Endometrial microvascular endothelial cells (primary cell): ENCODE data around the gene REC8. TPM values are rescaled to one million over a fixed set of nuclear protein-coding genes. Genes with fewer than 3 reads are reported as not detected.

ENCODE experiments used
- in situ Hi-C: cut with HindIII; loops from 2 replicates; pipeline ENCODE4 v1.10.0; 2017; ENCODE audit warnings: low sequenced_read_pairs, low pct_unique_long_range_greater_than_20kb; ENCODE audit errors: inconsistent ontology term
- total RNA-seq: library from RNA; depleted of rRNA; stranded (reverse); fragments of >200 nt; gene quantifications from one replicate; pipeline ENCODE4 v1.2.3, GENCODE V29; 2015; ENCODE audit errors: inconsistent ontology term

Gene REC8
- total RNA-seq, 1 donor from 2014 or later = 2.6 TPM

GRCh38 chr14:24137529-24138395 lies 34.1 kb upstream of the REC8 start:
- in situ Hi-C loops = no loop called here

- in situ Hi-C loops = no loop called here
Measured at GRCh38 chr14:24138396-24139271, 33.2 kb upstream of the REC8 start.

GRCh38 chr14:24139272-24139934 lies 32.5 kb upstream of the REC8 start:
- in situ Hi-C loops = no loop called here

- in situ Hi-C loops = no loop called here
Measured at GRCh38 chr14:24141097-24141880, 30.6 kb upstream of the REC8 start, which contains the start of gene EMC9. EMC9 (minus strand) TSS chr14:24141591; CDS start chr14:24141304, 287 bp downstream.

GRCh38 chr14:24143511-24143910 lies 28.4 kb upstream of the REC8 start:
- in situ Hi-C loops = no loop called here

GRCh38 chr14:24144451-24144850 lies 27.4 kb upstream of the REC8 start:
- in situ Hi-C loops = no loop called here

GRCh38 chr14:24145219-24145618 lies 26.7 kb upstream of the REC8 start:
- in situ Hi-C loops = no loop called here

GRCh38 chr14:24145690-24146452 lies 26.0 kb upstream of the REC8 start:
- in situ Hi-C loops = no loop called here

- in situ Hi-C loops = no loop called here
Measured at GRCh38 chr14:24146453-24146977, 25.4 kb upstream of the REC8 start, which contains the start of gene PSME2. PSME2 (minus strand) TSS chr14:24146610; CDS start chr14:24146581, 29 bp downstream.

- in situ Hi-C loops = no loop called here
Measured at GRCh38 chr14:24146978-24147760, 24.7 kb upstream of the REC8 start, which contains the start of gene RNF31. RNF31 (plus strand) TSS chr14:24147498; CDS start chr14:24147699, 201 bp downstream.

- in situ Hi-C loops = no loop called here
Measured at GRCh38 chr14:24147761-24148428, 24.0 kb upstream of the REC8 start.

- in situ Hi-C loops = no loop called here
Measured at GRCh38 chr14:24149302-24149969, 22.4 kb upstream of the REC8 start.

- in situ Hi-C loops = no loop called here
Measured at GRCh38 chr14:24150061-24150460, 21.8 kb upstream of the REC8 start.

- in situ Hi-C loops = no loop called here
Measured at GRCh38 chr14:24150567-24150966, 21.3 kb upstream of the REC8 start.

GRCh38 chr14:24150993-24151392 lies 20.9 kb upstream of the REC8 start:
- in situ Hi-C loops = no loop called here
